Measurements from ENCODE around the gene SLC35E4.
A peak's percentile ranks its signal among the peaks of the same experiment; 100 is the strongest.

Gene SLC35E4

GRCh38 chr22:30694640-30695350 is 59.2 kb downstream of the SLC35E4 start, which contains the start of gene OSBP2:
Gene OSBP2, plus strand, starts transcription at chr22:30694874. Its CDS starts 36 bp downstream, at chr22:30694910.
- peak in 1 of 2 donors; percentile 42 for DNase-seq

GRCh38 chr22:30695351-30695851 is 59.8 kb downstream of the SLC35E4 start:
- DNase-seq, result no peak

GRCh38 chr22:30695871-30696655 is 60.5 kb downstream of the SLC35E4 start:
- DNase-seq, result no peak
